Measurements from ENCODE around the gene PTPRN2.

GRCh38 chr7:157949711-157950110 lies 637.9 kb downstream of the PTPRN2 start:
- TF ChIP-seq GATA2 (IDR thresholded peaks at IDR 0.05; ENCODE audit: low read depth, low read length): no peak
- no peak for TF ChIP-seq GATA3 (IDR thresholded peaks at IDR 0.05; ENCODE audit: low read depth, low read length)

Data from SH-SY5Y (cell line).